Activated T-helper 9 cell treated with anti-CD3 and anti-CD28 coated beads, Interleukin-2, amount 50 U/mL, for 16 hours (primary cell): ENCODE data around the gene SNX2.
"Not testable (repeated sequence)": the region's sequence is repeated elsewhere in the genome, so short reads cannot be mapped to it uniquely, and the experiment has no call there.

Experiments used
- DNase-seq: peaks from one replicate; pipeline ENCODE4 v3.0.0-alpha.2; 2020; ENCODE audit warnings: low read depth

The SNX2 gene, protein sequence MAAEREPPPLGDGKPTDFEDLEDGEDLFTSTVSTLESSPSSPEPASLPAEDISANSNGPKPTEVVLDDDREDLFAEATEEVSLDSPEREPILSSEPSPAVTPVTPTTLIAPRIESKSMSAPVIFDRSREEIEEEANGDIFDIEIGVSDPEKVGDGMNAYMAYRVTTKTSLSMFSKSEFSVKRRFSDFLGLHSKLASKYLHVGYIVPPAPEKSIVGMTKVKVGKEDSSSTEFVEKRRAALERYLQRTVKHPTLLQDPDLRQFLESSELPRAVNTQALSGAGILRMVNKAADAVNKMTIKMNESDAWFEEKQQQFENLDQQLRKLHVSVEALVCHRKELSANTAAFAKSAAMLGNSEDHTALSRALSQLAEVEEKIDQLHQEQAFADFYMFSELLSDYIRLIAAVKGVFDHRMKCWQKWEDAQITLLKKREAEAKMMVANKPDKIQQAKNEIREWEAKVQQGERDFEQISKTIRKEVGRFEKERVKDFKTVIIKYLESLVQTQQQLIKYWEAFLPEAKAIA

DNA sequence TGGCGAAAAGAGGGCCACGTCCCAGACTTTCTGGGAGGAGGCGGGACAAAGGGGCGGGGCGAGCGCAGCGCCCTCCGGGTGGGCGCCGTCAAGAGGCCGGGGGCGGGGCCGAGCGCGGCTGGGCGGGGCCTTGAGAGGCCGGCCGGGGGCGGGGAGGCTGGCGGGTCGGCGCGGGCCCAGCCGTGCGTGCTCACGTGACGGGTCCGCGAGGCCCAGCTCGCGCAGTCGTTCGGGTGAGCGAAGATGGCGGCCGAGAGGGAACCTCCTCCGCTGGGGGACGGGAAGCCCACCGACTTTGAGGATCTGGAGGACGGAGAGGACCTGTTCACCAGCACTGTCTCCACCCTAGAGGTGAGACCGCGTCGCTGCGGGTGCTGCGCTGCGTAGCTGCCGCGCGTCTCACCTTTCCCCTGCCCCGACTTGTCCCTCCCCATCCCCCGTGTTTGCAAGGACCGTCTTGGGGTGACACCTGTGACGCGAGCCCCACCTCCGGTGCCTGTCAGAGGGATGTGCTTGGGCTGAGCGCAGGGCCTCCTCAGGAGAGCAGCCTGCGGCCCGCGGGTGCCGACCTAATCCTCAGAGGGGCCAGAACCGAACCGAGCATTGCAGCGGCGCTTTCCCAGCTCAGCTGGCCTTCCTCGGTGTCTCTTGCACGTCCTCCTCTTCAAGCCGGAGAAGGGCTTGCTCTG is at the start of gene SNX2:
SNX2 (plus strand) TSS at position 220 of the 689 bp plus-strand sequence; CDS start at position 244, 24 bp downstream.
- DNase-seq: peak; percentile 84

- DNase-seq: no peak
These were observed 47.8 kb upstream of the SNX2 start for GRCh38 chr5:122727112-122727541.

DNA sequence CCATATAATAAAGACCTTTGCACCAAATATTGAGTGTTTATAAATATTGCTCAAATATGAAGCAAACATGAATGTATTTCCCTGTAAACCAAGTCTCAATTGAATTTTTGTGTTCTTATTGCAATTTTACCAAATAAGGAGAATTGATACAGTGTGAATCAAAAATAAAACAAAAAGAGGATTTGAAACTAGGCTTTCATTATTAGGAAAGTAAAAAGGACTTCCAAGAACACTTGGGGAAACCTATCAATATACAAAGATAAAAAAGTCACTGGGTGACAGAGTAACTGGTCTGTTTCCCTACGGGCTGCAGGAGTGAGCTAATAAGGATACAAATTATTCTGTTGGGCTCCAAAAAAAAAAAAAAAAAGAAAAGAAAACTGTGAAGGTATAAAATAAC is 44.8 kb upstream of the SNX2 start:
- no peak for DNase-seq

- DNase-seq: no peak
These were observed 44.4 kb upstream of the SNX2 start for GRCh38 chr5:122730456-122730855.

DNA sequence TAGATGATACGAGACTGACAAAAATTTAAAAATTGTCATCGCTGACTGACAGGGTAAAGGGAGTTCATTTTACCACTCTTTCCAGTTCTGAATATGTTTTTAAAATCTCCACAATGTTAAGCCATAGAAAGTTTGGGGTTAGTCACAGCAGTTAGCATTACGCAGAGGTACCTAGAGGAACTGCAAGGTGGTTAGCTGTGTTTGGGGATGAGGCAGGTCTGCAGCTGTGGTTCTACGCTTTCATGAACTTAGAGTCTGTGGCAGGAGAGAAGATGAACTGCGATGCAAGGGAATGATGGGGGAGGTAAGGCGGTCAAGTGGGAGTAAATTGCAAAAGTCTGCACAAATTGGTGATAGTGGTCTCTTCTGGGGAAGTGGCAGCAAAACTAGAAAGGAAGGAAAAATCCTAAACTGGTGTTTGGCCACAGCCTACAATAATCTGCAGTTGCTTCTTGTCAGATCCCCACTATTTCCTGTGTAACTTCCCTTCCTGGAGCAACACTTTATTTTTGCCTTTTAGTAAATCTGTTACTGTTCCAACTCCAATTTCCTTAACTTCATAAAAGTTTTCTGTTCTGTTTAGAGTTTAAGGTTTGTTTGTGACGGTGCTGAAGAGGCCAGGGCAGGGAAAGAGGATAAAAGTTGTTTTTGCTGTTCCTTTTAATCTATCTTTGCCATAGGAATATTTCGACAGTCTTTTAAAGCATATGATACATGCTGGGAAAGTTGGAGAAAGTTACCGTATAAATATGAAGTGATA is 38.6 kb upstream of the SNX2 start:
- DNase-seq: no peak

DNA sequence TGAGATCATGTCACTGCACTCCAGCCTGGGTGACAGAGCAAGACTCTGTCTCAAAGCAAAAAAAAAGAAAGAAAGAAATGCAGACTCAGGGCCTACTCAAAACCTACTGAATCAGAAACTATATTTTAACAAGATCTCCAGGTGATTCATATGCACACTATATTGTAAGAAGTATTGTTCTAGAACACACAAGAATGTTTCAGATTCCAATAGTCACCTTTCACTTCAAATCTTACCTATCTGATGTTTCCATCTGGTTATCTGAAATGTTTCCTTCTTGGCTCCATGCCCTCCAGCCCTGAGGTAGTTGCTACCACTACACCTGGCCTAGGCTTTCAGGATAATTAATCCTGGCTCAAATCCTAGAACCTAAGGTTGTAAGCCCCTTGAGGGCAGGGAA is 36.8 kb upstream of the SNX2 start:
- DNase-seq: no peak

DNA sequence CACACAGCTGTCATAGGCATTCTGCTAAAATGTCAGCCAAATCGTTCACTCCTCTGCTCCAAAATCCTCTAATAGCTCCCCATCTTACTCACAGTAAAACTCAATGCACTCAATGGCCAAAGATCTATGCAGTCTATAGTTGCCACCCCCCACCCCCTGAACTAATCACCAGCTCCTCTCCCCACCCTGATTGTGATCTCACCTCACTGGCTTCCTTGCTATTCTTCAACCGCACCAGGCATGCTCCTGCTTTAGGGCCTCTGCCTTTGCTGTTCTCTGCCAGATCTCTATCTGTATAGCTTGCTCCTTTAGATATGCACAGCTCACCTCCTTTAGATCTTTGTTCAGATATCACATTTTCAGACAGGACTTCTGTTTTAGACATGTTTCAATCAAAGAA is 33.2 kb upstream of the SNX2 start:
- DNase-seq: no peak

DNA sequence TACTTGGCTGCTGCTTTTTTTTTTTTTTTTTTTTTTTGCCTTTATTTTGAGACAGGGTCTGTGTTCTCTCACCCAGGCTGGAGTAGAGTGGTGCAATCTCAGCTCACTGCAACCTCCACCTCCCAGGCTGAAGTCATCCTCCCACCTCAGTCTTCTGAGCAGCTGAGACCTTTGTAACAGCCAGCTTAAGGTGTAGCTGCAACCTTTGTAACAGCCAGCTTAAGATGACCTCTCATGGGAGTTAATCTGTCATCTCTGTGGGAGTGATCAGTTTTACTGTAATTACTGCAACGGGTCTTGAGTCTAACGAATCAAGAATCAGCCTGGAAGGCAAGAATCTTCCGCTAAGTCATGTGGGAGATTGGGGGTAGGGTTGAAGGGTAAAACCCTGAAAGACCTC is 31.6 kb upstream of the SNX2 start:
- no peak for DNase-seq

- DNase-seq: no peak
These were observed 29.3 kb upstream of the SNX2 start for GRCh38 chr5:122745597-122745996.

GRCh38 chr5:122749886-122750285 is 25.0 kb upstream of the SNX2 start:
- no peak for DNase-seq

DNA sequence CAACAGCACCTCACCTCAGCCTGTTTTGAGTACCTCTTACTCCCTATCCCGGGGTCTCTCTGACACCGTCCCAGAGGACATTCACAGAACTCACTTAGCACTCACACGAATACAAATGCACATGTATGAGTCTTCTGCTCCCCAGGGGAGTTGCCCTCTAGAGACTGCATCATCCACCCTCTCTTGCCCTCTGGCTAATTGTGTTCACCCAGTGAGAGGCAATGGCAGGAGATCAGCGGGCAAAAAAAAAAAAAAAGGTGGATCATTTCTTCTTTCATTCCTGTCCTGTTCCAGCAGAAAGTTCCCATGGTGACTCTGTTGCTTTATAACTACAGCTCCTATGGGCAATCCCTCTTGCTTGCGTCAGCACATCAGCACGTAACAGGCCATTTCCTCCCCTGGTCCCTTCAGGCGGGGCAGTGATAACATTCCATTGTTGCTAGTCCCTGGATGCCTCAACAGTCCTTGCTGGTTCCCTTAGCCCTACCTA is 23.5 kb upstream of the SNX2 start:
- DNase-seq: no peak

DNA sequence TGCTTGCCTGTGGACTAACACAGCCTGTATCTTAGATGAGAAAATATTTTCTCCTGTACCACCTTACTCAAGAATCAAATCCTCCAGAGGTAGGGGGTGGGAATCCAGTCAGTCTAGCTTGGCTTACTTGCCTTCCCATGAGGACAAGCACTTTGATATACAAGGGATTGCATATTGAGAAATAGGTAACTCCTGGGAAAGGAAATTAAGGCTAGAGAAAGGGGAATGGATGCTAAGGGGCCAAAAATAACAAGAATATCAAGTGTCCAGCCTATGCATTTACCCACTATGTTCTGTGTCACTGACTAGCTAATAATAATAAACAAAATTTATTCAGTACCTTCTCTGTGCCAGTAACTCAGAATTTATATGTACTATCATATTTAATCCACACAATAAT is 21.4 kb upstream of the SNX2 start:
- no peak for DNase-seq

- no peak for DNase-seq
These were observed 19.1 kb upstream of the SNX2 start for GRCh38 chr5:122755783-122756182.

DNA sequence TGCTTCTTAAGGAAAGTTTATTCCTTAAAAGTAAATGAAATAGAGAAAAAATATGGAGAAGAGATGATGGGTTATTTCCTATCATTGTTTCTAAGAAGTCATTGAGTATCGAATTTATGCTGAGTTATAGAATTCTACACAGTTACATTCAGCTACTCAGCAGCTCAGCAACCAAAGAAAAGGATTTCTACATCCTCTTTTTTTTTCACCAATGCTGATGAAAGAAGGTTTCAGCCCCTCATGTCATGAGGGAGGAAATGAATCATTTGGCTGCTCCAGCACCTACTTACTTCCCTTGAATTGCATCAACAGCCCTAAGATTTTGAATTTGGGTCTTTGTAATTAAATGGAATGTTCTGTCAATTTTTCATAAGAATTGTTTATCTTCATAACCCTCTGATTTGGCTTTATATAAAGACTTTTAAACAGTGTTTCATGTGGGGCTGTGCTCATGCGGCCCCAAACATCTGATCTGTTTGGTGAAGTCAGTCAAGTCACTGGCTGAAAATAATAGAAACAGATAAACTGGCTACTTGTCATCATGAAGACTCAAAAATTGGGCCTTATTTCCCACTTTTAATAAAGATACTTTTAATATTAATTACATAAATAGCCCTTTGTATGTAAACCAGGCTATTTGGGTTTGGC is 18.5 kb upstream of the SNX2 start:
- no peak for DNase-seq

DNA sequence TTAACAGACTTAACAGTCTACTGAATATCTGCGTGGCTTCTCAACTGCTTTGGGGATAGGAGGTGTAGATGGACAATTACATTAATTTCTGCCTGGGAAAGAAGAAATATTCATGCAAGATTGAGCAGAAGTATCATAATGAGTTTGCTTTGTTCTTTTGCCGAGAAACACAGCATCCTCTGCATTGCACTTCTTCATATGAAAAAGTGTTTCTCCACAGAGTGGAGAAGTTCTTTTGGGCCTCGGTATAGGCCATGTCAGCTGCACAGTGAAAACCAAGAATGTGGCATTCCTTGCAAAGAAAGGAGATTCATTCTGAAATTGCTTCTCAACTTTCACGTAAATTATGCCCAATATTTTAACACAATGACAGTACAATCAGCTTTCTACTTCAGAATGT is 17.6 kb upstream of the SNX2 start:
- no peak for DNase-seq

DNA sequence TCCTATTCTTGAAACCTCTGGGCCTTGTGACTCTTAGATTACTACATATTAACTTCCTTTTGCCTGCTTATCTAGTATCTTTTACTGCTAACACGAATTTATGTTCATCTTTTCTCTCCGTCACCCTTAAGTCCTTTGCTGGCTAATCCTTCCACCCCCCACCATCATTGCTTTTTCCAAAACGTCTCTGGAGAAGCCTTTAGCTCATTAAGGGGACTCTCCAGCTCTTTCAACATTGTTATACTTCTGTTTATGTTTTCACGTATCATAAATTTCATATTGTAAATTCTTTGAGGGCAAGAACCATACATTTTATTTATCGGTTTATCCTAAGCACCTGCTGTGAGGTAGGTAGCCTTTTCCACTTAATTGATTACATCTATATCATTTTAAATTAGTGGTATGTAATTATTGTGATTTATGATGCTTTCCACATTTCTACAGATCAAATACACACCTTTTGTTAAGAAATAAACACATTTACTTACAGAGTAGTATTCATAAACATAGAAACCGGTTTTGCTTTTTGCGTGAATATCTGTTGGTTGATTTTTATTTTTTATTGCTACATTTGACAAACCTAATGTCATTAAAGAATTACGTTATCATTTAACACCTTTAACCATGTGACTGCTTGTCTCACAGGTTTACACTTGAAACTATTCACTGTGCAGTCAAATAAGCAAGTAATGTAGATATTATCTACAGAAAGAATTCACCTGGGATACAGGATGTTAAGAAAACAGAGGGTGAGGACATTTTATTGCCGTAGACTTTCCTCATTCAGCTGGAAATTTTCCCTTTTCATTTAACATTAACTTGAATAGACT is 15.4 kb upstream of the SNX2 start:
- DNase-seq: no peak

DNA sequence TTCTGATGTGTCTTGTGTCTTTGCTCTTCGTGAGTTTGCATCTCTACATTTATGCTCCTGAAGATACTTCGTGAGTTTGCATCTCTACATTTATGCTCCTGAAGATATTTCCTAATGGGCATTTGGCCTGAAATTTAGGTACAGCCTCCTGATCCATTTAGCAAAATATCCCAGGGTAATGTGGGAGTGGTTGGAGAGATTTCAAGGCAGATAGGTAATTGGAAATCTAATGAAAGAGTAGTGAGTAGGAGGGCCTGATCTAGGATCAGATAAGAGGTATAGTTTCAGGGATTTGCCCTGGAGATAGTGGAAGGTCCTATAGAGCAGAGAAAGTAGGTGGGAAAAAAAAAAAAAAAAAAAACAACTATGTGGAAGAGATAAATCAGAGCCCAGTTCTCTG is 14.6 kb upstream of the SNX2 start:
- DNase-seq: no peak

- no peak for DNase-seq
These were observed 13.8 kb upstream of the SNX2 start for GRCh38 chr5:122761115-122761514.

DNA sequence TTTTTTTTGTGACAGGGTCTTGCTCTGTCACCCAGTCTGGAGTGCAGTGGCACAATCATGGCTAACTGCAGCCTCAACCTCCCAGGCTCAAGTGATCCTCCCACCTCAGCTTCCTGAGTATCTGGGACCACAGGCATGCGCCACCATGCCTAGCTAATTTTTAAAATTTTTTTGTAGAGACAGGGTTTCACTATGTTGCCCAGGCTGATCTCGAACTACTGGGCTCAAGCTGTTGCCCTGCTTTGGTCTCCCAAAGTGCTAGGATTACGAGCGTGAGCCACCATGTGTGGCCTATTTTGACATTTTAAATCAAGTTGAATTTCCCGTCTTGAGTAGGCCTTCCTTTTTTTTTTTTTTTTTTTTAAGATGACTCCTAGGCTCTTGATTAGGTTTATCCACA is 13.0 kb upstream of the SNX2 start:
- not testable (repeated sequence) for DNase-seq

DNA sequence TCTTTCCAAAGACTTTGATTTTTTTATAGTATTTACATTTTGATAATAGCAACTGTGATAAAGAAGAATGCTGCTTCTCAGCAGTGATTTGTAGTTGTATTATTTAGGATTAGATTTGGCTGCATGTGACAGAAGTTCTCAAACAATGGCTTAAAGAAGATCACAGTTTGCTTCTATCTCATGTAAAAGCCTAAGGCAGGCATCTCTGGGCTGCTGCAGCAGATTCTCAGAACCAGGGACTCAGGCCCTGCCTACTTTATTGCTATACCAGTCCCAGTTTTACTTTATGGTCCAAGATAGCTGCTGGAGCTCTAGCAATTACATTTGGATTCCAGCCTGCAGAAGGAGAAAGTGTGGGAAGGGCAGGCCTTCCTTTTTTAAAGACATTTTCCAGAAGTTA is 8.8 kb upstream of the SNX2 start:
- DNase-seq: no peak

- DNase-seq: no peak
These were observed 4.4 kb upstream of the SNX2 start for GRCh38 chr5:122770477-122770876.
